ENCODE measurements around the gene SELENOO. TPM values are rescaled to one million over a fixed set of nuclear protein-coding genes. Genes with fewer than 3 reads are reported as not detected.

The SELENOO gene
- total RNA-seq, 1 experiment from 2014 or later, result 27.0 TPM

DNA sequence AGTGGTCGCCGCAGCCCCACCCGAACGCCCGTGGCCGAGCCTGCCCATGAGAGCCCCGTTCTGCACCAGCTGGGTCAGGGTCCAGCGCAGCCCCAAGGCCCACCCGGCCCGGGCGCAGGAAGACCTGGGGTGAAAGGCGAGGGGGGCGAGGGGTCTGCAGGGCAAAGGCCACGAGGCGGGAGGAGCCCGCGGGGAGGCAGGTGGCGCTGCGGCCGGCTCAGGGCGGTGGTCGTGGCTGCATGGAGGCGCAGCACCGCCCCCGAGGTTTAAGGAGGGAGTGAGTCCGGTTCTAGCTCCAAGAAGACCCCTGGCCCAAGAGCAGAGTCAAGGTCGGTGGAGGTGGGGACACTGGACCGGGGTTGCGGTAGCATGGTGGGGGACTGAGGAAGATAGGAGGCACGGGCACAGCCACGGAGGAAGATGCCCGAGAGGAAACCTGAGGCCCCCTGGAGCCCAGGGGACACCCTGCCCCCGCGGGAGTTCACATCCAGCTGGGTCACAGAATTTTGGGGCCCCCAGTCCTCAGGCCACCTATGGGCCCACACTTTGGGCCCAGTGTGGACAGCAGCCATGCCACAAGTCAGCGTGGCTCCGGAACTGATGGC lies 50.8 kb downstream of the SELENOO start:
- Mint-ChIP-seq H3K27ac (no peak overlapping the region), H3K27me3 (ENCODE audit: low read depth) (no peaks in the 10 kb centered on the region; the same call in 1 of the 2 replicates), H3K4me3 (peak overlapping the region; percentile 62), H3K4me1 (peaks cover 4% of the 10 kb centered on the region; the same call in 1 of the 2 replicates), H3K9me3 (no peaks in the 10 kb centered on the region), H3K36me3 (no peaks in the 10 kb centered on the region)
- DNase-seq (ENCODE audit: low spot score) (no peak), ATAC-seq (peak; percentile 7)
- CTCF ChIA-PET, result interaction anchor here (0.7 to 3.4 kb wide), 22 partner anchors 9 to 369 kb away, joined by 3 to 22 read pairs (median 5); partner anchors contain the start of genes DENND6B, MAPK12 and SCO2
- TF ChIP-seq ATF2 (CRISPR knock-in tag; IDR thresholded peaks at IDR 0.05; ENCODE audit: borderline replicate concordance, low read depth) (no peak), ZNF232 (CRISPR knock-in tag; IDR thresholded peaks at IDR 0.05) (peak; percentile 75; the same call in 1 of the 2 replicates), SP1 (CRISPR knock-in tag; conservative IDR thresholded peaks at IDR 0.05) (peak; percentile 68), MYBL2 (CRISPR knock-in tag; IDR thresholded peaks at IDR 0.05) (0 out of 2 replicates have a peak, but pooled peaks have one; percentile 58), USF2 (CRISPR knock-in tag; IDR thresholded peaks at IDR 0.05) (peak; percentile 8; the same call in 1 of the 2 replicates), NFE2L1 (CRISPR knock-in tag; IDR thresholded peaks at IDR 0.05) (0 out of 2 replicates have a peak, but pooled peaks have one; percentile 49)
- TF ChIP-seq, protein P1, sequence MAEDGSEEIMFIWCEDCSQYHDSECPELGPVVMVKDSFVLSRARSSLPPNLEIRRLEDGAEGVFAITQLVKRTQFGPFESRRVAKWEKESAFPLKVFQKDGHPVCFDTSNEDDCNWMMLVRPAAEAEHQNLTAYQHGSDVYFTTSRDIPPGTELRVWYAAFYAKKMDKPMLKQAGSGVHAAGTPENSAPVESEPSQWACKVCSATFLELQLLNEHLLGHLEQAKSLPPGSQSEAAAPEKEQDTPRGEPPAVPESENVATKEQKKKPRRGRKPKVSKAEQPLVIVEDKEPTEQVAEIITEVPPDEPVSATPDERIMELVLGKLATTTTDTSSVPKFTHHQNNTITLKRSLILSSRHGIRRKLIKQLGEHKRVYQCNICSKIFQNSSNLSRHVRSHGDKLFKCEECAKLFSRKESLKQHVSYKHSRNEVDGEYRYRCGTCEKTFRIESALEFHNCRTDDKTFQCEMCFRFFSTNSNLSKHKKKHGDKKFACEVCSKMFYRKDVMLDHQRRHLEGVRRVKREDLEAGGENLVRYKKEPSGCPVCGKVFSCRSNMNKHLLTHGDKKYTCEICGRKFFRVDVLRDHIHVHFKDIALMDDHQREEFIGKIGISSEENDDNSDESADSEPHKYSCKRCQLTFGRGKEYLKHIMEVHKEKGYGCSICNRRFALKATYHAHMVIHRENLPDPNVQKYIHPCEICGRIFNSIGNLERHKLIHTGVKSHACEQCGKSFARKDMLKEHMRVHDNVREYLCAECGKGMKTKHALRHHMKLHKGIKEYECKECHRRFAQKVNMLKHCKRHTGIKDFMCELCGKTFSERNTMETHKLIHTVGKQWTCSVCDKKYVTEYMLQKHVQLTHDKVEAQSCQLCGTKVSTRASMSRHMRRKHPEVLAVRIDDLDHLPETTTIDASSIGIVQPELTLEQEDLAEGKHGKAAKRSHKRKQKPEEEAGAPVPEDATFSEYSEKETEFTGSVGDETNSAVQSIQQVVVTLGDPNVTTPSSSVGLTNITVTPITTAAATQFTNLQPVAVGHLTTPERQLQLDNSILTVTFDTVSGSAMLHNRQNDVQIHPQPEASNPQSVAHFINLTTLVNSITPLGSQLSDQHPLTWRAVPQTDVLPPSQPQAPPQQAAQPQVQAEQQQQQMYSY (CRISPR knock-in tag; IDR thresholded peaks at IDR 0.05), result no peak
- POLR2A ChIA-PET, result interaction anchor here (0.6 to 1.9 kb wide), 3 partner anchors 16 to 20 kb away, joined by 3 to 7 read pairs (median 4); no protein-coding TSS in a partner anchor

DNA sequence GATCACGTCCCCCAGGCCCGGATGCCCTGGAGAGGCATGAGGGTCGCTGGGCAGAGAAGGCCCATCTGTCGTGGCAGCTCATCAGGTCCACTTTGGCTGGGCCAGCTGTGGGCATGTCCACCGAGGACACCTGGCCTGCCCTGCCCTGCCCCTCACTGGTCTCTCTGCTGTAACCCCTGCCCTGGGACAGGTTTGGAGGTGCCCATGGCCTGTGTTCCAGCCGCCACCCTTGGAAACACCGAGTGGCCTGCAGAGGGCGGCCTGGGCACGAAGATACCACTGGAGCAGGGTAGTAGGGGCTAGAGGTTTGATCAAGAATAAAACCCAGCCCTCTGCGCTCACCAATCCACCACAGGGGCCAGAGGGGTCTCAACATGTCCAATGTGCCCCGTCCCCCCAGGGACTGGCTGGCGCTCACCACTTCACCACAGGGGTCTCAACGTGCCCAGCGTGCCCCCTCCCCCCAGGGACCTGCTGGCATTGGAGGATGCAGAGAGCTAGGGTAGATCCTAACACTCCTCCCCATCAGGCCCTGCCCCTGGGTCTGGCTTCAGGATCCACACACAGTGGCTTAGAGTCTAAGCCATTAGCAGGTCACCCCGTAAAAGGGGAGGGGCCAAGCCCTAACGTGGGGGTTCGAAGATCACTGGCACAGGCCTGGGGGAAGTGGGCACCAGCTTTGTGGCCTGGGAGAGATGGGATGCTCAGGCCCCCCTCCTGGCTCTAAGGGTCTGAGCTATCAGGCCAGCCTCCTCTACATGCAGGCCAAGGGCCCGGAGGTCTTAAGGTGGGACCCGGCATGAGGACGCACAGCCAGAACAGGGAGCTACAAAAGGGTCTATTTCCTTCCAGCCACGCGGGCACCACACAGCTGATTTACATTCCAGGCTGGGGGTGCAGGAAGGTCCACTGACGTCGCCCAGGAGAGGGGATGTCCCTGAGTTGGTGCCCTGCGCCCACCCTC lies 51.6 kb downstream of the SELENOO start:
- Mint-ChIP-seq H3K27me3 (ENCODE audit: low read depth) (no peaks in the 10 kb centered on the region; the same call in 1 of the 2 replicates), H3K36me3 (no peaks in the 10 kb centered on the region), H3K9me3 (no peaks in the 10 kb centered on the region), H3K4me3 (peak overlapping the region; percentile 62), H3K27ac (no peak overlapping the region), H3K4me1 (peaks cover 4% of the 10 kb centered on the region; the same call in 1 of the 2 replicates)
- DNase-seq (ENCODE audit: low spot score), result peak; percentile 81
- ChIA-PET POLR2A (interaction anchor here (1.0 to 1.9 kb wide), 2 partner anchors 15 to 20 kb away, joined by 4 to 7 read pairs; no protein-coding TSS in a partner anchor), CTCF (interaction anchor here (0.6 to 3.4 kb wide), 19 partner anchors 9 to 273 kb away, joined by 3 to 22 read pairs (median 5); partner anchors contain the start of genes DENND6B, MAPK12 and SCO2)
- peak; percentile 62 for ATAC-seq
- TF ChIP-seq ZNF512 (CRISPR knock-in tag; IDR thresholded peaks at IDR 0.05; ENCODE audit: borderline replicate concordance) (no peak), ZNF121 (CRISPR knock-in tag; IDR thresholded peaks at IDR 0.05) (peak; percentile 39; the same call in 1 of the 2 replicates)
- TF ChIP-seq, protein P2, sequence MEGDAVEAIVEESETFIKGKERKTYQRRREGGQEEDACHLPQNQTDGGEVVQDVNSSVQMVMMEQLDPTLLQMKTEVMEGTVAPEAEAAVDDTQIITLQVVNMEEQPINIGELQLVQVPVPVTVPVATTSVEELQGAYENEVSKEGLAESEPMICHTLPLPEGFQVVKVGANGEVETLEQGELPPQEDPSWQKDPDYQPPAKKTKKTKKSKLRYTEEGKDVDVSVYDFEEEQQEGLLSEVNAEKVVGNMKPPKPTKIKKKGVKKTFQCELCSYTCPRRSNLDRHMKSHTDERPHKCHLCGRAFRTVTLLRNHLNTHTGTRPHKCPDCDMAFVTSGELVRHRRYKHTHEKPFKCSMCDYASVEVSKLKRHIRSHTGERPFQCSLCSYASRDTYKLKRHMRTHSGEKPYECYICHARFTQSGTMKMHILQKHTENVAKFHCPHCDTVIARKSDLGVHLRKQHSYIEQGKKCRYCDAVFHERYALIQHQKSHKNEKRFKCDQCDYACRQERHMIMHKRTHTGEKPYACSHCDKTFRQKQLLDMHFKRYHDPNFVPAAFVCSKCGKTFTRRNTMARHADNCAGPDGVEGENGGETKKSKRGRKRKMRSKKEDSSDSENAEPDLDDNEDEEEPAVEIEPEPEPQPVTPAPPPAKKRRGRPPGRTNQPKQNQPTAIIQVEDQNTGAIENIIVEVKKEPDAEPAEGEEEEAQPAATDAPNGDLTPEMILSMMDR (IDR thresholded peaks at IDR 0.05), result peak; percentile 29; the same call in 1 of the 2 replicates

Measured in WTC11 (cell line).